IPS DF 4.7 (cell line): ENCODE measurements around the gene ALS2CL.
"Not testable (repeated sequence)": the region's sequence is repeated elsewhere in the genome, so short reads cannot be mapped to it uniquely, and the experiment has no call there.

Experiments used
- DNase-seq: peaks from one replicate; pipeline ENCODE4 v3.0.0-alpha.2; 2013; ENCODE audit warnings: low spot score; ENCODE audit errors: extremely low read depth

The ALS2CL gene

GRCh38 chr3:46693038-46693891, at the start of gene ALS2CL:
TSS of gene ALS2CL (minus strand) at chr3:46693679. CDS start at chr3:46689440, 4,239 bp downstream.
- DNase-seq, result no peak

- DNase-seq, result no peak
These were observed 49.6 kb upstream of the ALS2CL start for GRCh38 chr3:46742992-46743585.

- not testable (repeated sequence) for DNase-seq
These were observed 46.1 kb upstream of the ALS2CL start for GRCh38 chr3:46739565-46739964.

GRCh38 chr3:46737329-46737731, 43.9 kb upstream of the ALS2CL start:
- DNase-seq, result no peak

- DNase-seq, result no peak
These were observed 42.8 kb upstream of the ALS2CL start for GRCh38 chr3:46736006-46736872.

GRCh38 chr3:46734773-46735172, 41.3 kb upstream of the ALS2CL start:
- DNase-seq, result no peak

- no peak for DNase-seq
These were observed 39.7 kb upstream of the ALS2CL start for GRCh38 chr3:46733026-46733800.

- DNase-seq, result no peak
These were observed 38.3 kb upstream of the ALS2CL start for GRCh38 chr3:46731795-46732194.

GRCh38 chr3:46730819-46731218, 37.3 kb upstream of the ALS2CL start:
- no peak for DNase-seq

- DNase-seq, result no peak
These were observed 35.6 kb upstream of the ALS2CL start for GRCh38 chr3:46729038-46729437.

GRCh38 chr3:46725621-46726314, 32.3 kb upstream of the ALS2CL start:
- no peak for DNase-seq

GRCh38 chr3:46724424-46724823, 30.9 kb upstream of the ALS2CL start:
- DNase-seq, result no peak

GRCh38 chr3:46722443-46722842, 29.0 kb upstream of the ALS2CL start:
- DNase-seq, result no peak

GRCh38 chr3:46721009-46721408, 27.5 kb upstream of the ALS2CL start:
- DNase-seq, result no peak

GRCh38 chr3:46719735-46720271, 26.3 kb upstream of the ALS2CL start:
- no peak for DNase-seq

GRCh38 chr3:46719044-46719565, 25.6 kb upstream of the ALS2CL start:
- DNase-seq, result no peak

GRCh38 chr3:46717447-46718231, 24.2 kb upstream of the ALS2CL start, which contains the start of gene PRSS50:
TSS of gene PRSS50 (minus strand) at chr3:46717869. CDS start at chr3:46717824, 45 bp downstream.
- DNase-seq, result no peak

GRCh38 chr3:46716461-46717441, 23.3 kb upstream of the ALS2CL start:
- DNase-seq, result no peak
